Osteoblast (primary cell): ENCODE data around the gene KDELR1. TPM values are rescaled to one million over a fixed set of nuclear protein-coding genes. Genes with fewer than 3 reads are reported as not detected.
A peak's percentile ranks its signal among the peaks of the same experiment; 100 is the strongest.
"Not testable (repeated sequence)": the region's sequence is repeated elsewhere in the genome, so short reads cannot be mapped to it uniquely, and the experiment has no call there.

Source experiments
- DNase-seq: peaks from one replicate; pipeline ENCODE4 v3.0.0; 2011; ENCODE audit warnings: low spot score, mixed read lengths; ENCODE audit not compliant: insufficient read length; ENCODE audit errors: missing footprints
- H2AFZ ChIP-seq: 2 replicates; pipeline ENCODE4 v1.6.0; 2011; ENCODE audit warnings: mild to moderate bottlenecking, low read length
- H3K27ac ChIP-seq: 2 replicates; pipeline ENCODE4 v1.5.1; 2011; ENCODE audit warnings: mild to moderate bottlenecking, low read depth, low read length, moderate library complexity
- H3K27me3 ChIP-seq: 2 replicates; pipeline ENCODE4 v1.6.0; 2012; ENCODE audit warnings: mild to moderate bottlenecking, control low read depth, inconsistent platforms, low read length, moderate library complexity; ENCODE audit not compliant: insufficient read depth
- H3K36me3 ChIP-seq: 2 replicates; pipeline ENCODE4 v1.5.1; 2011; ENCODE audit warnings: mild to moderate bottlenecking, low read length, control low read depth, moderate library complexity; ENCODE audit not compliant: insufficient read depth
- H3K4me1 ChIP-seq: 2 replicates; pipeline ENCODE4 v1.5.1; 2011; ENCODE audit warnings: mild to moderate bottlenecking, low read length, control low read depth, moderate library complexity; ENCODE audit not compliant: insufficient read depth
- H3K4me2 ChIP-seq: 2 replicates; pipeline ENCODE4 v1.6.0; 2011; ENCODE audit warnings: mild to moderate bottlenecking, low read length; ENCODE audit not compliant: insufficient read depth
- H3K4me3 ChIP-seq: fragments of 200-600 bp; sonication (generic); 3 replicates; pipeline ENCODE4 v1.5.1; 2012; ENCODE audit warnings: mild to moderate bottlenecking, low read length, inconsistent platforms; ENCODE audit not compliant: insufficient read depth
- H3K79me2 ChIP-seq: 2 replicates; pipeline ENCODE4 v1.6.0; 2012; ENCODE audit warnings: mild to moderate bottlenecking, low read length, control low read depth, inconsistent platforms; ENCODE audit not compliant: insufficient read depth
- H3K9me3 ChIP-seq: 2 replicates; pipeline ENCODE4 v1.5.1; 2011; ENCODE audit warnings: low read depth, low read length, control low read depth
- H4K20me1 ChIP-seq: 2 replicates; pipeline ENCODE4 v1.6.0; 2012; ENCODE audit warnings: mild to moderate bottlenecking, low read length, control low read depth; ENCODE audit not compliant: insufficient read depth
- CTCF ChIP-seq: IDR thresholded peaks from 2 replicates; pipeline ENCODE4 v1.5.1; 2011; ENCODE audit warnings: mild to moderate bottlenecking, low read depth, low read length, moderate library complexity; ENCODE audit errors: extremely low read depth
- total RNA-seq: library from RNA; depleted of rRNA; stranded (reverse); fragments of >200 nt; gene quantifications from 2 replicates; pipeline ENCODE4 v1.2.3, GENCODE V29; 2012

The KDELR1 gene
- total RNA-seq, 1 donor: 95.2 TPM

GRCh38 chr19:48392860-48393558, 1.7 kb upstream of the KDELR1 start:
- Histone ChIP-seq H2AFZ (no peak overlapping the region), H3K27ac (no peak overlapping the region), H3K9me3 (no peaks in the 10 kb centered on the region), H4K20me1 (peaks cover 11% of the 10 kb centered on the region), H3K36me3 (peaks cover 14% of the 10 kb centered on the region), H3K27me3 (peaks cover 53% of the 10 kb centered on the region), H3K4me3 (no peak overlapping the region), H3K79me2 (peaks cover 34% of the 10 kb centered on the region), H3K4me1 (peaks cover 10% of the 10 kb centered on the region), H3K4me2 (peak overlapping the region; percentile 36)
- no peak for DNase-seq
- no peak for TF ChIP-seq CTCF

- H3K4me2 ChIP-seq, H3K27ac ChIP-seq, H3K9me3 ChIP-seq, H3K4me3 ChIP-seq, H3K4me1 ChIP-seq, H2AFZ ChIP-seq, DNase-seq: not testable (repeated sequence)
- Histone ChIP-seq H4K20me1 (peaks cover 19% of the 10 kb centered on the region), H3K79me2 (peaks cover 42% of the 10 kb centered on the region), H3K36me3 (peaks cover 24% of the 10 kb centered on the region), H3K27me3 (peaks cover 44% of the 10 kb centered on the region)
Observed at GRCh38 chr19:48392006-48392344, 624 bp upstream of the KDELR1 start.

GRCh38 chr19:48390188-48391099, 907 bp downstream of the KDELR1 start:
- DNase-seq: peak; percentile 96
- Histone ChIP-seq H4K20me1 (peaks cover 28% of the 10 kb centered on the region), H2AFZ (peak overlapping the region; percentile 86), H3K27ac (peak overlapping the region; percentile 98), H3K4me2 (peak overlapping the region; percentile 88), H3K79me2 (peaks cover 43% of the 10 kb centered on the region), H3K27me3 (peaks cover 30% of the 10 kb centered on the region), H3K4me1 (peaks cover 4% of the 10 kb centered on the region), H3K36me3 (peaks cover 39% of the 10 kb centered on the region), H3K9me3 (no peaks in the 10 kb centered on the region), H3K4me3 (peak overlapping the region; percentile 95)
- TF ChIP-seq CTCF: peak; percentile 39

GRCh38 chr19:48386981-48387380, 4.4 kb downstream of the KDELR1 start:
- Histone ChIP-seq H3K36me3 (peaks cover 71% of the 10 kb centered on the region), H3K79me2 (peaks cover 43% of the 10 kb centered on the region), H3K4me3 (no peak overlapping the region), H3K4me1 (peaks cover 4% of the 10 kb centered on the region), H3K9me3 (no peaks in the 10 kb centered on the region), H3K4me2 (no peak overlapping the region), H4K20me1 (peaks cover 46% of the 10 kb centered on the region), H2AFZ (no peak overlapping the region), H3K27me3 (no peaks in the 10 kb centered on the region), H3K27ac (no peak overlapping the region)
- TF ChIP-seq CTCF: no peak
- DNase-seq: no peak
